ENCODE measurements around the gene MED15. TPM values are rescaled to one million over a fixed set of nuclear protein-coding genes. Genes with fewer than 3 reads are reported as not detected.

MED15 gene
- total RNA-seq, 4 donors from 2014 or later, result 37.5 to 69.4 (median 52.7) TPM

DNA sequence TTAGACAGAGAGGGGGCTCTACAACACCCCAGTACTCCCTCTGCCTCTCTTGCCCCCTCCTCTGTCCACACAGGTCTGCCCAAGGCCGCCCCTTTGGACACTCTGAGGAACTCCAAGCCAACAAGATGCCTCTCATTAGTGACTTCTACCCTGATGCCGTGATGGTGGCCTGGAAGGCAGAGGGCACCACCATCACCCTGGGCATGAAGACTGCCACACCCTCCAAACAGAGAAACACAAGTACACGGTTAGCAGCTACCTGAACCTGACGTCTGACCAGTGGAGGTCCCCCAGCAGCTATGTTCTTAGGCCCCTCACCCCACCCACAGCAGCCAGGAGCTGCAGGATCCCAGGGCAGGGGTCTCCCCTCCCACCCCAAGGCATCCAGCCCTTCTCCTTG lies 125.1 kb downstream of the MED15 start:
- intact Hi-C loops (cut with DNase I; ENCODE audit: low total_unique reads) (no loop called here), in situ Hi-C loops (cut with MboI; ENCODE audit: low sequenced_read_pairs in 4 of 4) (no loop called here)
- H3K4me3 ChIP-seq, result no peak overlapping the region
- TF ChIP-seq POLR2A (IDR thresholded peaks at IDR 0.05), result no peak
- TF ChIP-seq, protein P1, sequence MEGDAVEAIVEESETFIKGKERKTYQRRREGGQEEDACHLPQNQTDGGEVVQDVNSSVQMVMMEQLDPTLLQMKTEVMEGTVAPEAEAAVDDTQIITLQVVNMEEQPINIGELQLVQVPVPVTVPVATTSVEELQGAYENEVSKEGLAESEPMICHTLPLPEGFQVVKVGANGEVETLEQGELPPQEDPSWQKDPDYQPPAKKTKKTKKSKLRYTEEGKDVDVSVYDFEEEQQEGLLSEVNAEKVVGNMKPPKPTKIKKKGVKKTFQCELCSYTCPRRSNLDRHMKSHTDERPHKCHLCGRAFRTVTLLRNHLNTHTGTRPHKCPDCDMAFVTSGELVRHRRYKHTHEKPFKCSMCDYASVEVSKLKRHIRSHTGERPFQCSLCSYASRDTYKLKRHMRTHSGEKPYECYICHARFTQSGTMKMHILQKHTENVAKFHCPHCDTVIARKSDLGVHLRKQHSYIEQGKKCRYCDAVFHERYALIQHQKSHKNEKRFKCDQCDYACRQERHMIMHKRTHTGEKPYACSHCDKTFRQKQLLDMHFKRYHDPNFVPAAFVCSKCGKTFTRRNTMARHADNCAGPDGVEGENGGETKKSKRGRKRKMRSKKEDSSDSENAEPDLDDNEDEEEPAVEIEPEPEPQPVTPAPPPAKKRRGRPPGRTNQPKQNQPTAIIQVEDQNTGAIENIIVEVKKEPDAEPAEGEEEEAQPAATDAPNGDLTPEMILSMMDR (IDR thresholded peaks at IDR 0.05 in 4 of 5, conservative IDR thresholded peaks at IDR 0.05 in 1 of 5), result no peak
- H3K36me3 ChIP-seq, result no peaks in the 10 kb centered on the region
- no peaks in the 10 kb centered on the region for H3K9me3 ChIP-seq
- no peak for ATAC-seq
- no peaks in the 10 kb centered on the region for H3K4me1 ChIP-seq
- peaks cover 0 to 2% (median 0%) of the 10 kb centered on the region in 3 donors for H3K27me3 ChIP-seq
- H3K27ac ChIP-seq, result no peak overlapping the region
- DNase-seq, result no peak

DNA sequence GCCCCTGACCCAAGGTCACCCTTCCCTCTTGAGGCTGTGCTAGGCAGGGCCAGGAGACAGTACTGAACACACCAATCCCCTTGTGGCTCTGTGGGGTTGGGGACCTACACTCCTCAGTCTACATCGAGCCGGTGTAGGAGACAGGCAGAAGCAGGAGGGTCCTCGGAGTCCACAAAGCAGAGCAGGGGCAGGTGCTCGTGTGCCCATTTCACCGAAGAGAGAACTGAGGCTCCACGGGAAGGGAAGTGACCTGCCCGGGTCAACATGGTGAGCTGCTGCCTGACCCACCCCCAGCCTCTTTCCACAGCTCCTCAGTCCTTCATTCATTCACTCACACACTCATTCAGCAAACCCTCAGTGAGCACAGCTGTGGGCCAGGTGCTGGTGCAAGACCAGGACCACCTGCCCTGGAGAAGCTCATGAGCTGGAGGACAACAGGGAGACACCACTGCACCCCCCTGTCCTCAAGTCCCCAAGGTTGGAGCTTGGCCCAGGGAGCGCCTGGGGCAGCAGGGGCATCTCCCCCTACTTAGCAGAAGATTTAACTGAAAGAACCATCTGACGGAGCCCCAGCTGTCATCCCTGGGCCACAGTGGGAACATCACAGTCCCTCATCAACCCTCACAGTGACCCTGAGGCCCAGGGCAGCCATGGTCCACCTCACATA lies 127.3 kb downstream of the MED15 start:
- ATAC-seq, result no peak
- H3K27ac ChIP-seq, result no peak overlapping the region
- TF ChIP-seq, protein P1 (IDR thresholded peaks at IDR 0.05 in 4 of 5, conservative IDR thresholded peaks at IDR 0.05 in 1 of 5), result no peak
- TF ChIP-seq POLR2A (IDR thresholded peaks at IDR 0.05), result no peak
- H3K27me3 ChIP-seq, result peaks cover 0 to 2% (median 0%) of the 10 kb centered on the region in 3 donors
- in situ Hi-C loops (cut with MboI; ENCODE audit: low sequenced_read_pairs in 4 of 4) (no loop called here), intact Hi-C loops (cut with DNase I; ENCODE audit: low total_unique reads) (no loop called here)
- H3K9me3 ChIP-seq, result no peaks in the 10 kb centered on the region
- no peaks in the 10 kb centered on the region for H3K36me3 ChIP-seq
- no peaks in the 10 kb centered on the region for H3K4me1 ChIP-seq
- no peak for DNase-seq
- H3K4me3 ChIP-seq, result no peak overlapping the region

GRCh38 chr22:20635227-20635591 lies 127.8 kb downstream of the MED15 start:
- in situ Hi-C loops (cut with MboI; ENCODE audit: low sequenced_read_pairs in 4 of 4), result no loop called here
- H3K4me3 ChIP-seq, result no peak overlapping the region
- intact Hi-C loops (cut with DNase I; ENCODE audit: low total_unique reads), result no loop called here
- no peak for DNase-seq
- no peaks in the 10 kb centered on the region for H3K36me3 ChIP-seq
- no peaks in the 10 kb centered on the region for H3K4me1 ChIP-seq
- ATAC-seq, result no peak
- no peaks in the 10 kb centered on the region for H3K9me3 ChIP-seq
- peaks cover 0 to 2% (median 0%) of the 10 kb centered on the region in 3 donors for H3K27me3 ChIP-seq
- no peak for TF ChIP-seq POLR2A (IDR thresholded peaks at IDR 0.05)
- TF ChIP-seq, protein P1 (IDR thresholded peaks at IDR 0.05 in 4 of 5, conservative IDR thresholded peaks at IDR 0.05 in 1 of 5), result no peak
- H3K27ac ChIP-seq, result no peak overlapping the region

GRCh38 chr22:20636075-20636812 lies 128.8 kb downstream of the MED15 start:
- H3K4me3 ChIP-seq, result no peak overlapping the region
- no peaks in the 10 kb centered on the region for H3K36me3 ChIP-seq
- in situ Hi-C loops (cut with MboI; ENCODE audit: low sequenced_read_pairs in 4 of 4), result no loop called here

More at GRCh38 chr22:20636075-20636812, 128.8 kb downstream of the MED15 start:
- no peak for DNase-seq
- intact Hi-C loops (cut with DNase I; ENCODE audit: low total_unique reads), result no loop called here
- Histone ChIP-seq H3K27me3 (peaks cover 0 to 6% (median 0%) of the 10 kb centered on the region in 3 donors), H3K4me1 (no peaks in the 10 kb centered on the region), H3K9me3 (no peaks in the 10 kb centered on the region), H3K27ac (no peak overlapping the region)
- TF ChIP-seq, protein P1 (IDR thresholded peaks at IDR 0.05 in 4 of 5, conservative IDR thresholded peaks at IDR 0.05 in 1 of 5), result no peak
- TF ChIP-seq POLR2A (IDR thresholded peaks at IDR 0.05), result no peak
- ATAC-seq, result no peak

Data from gastrocnemius medialis (tissue), 4 donors.